HG03064 (cell line): ENCODE measurements around the gene STUB1.

ENCODE experiments used
- ATAC-seq: cut with Tn5 transposase; IDR thresholded peaks from one replicate; pipeline ENCODE4 v1.9.1; 2021; ENCODE audit warnings: low read depth; ENCODE audit not compliant: unreplicated experiment

The STUB1 gene

DNA sequence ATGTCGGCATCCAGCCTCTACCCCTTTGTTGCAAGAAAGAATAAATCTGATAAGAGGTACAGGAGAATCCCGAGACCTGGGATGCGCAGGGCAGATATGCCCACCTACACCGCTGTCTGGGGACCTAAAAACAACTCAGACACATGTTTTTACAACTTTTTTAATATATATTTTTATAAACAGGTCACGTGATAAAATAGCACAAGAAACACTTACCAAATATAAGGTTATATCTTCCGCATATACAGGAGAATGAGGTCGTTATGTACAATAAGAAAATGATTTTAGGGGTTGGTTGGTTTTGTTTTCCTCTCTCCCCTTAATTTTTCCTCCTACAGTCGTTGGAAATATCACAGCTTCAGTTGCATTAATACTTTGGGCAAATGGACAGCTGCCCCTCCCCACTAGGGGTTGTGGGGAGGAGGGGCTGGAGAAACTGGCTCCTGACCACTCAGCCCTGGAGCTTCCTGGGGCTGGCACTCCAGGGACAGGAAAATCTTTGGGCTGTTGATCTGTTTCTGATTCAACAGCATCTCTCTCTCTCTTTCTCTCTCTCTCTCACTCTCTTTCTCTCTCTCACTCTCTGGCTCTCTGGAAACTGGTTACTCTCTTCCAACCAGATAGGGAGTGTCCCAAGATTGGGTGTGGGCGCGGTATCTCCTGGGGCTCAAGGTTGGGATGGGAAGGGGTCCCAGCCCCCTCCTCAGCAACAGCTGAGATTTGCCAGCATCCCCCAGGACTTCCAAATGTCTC, 12.3 kb downstream of the STUB1 start:
- ATAC-seq = no peak

DNA sequence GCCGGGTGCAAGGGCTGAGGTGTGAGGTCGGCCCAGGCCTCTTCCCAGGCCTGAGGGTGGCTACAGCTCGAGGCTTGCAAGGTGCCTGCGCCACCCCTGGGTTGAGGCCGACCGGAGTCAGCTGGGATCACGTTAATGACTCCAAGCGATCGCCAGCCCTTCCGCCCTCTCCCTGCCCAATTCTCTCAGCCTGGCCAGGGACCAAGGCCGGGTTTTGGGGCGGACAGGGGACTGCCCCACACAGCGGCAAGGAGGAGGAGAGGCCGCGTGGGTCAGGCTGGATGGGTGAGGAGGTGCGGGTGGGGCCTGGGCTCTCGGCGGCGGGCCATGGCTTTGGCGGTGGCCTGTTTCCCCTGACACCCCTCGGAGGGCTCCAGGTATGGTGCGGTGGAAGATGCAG, 13.2 kb downstream of the STUB1 start:
- no peak for ATAC-seq

DNA sequence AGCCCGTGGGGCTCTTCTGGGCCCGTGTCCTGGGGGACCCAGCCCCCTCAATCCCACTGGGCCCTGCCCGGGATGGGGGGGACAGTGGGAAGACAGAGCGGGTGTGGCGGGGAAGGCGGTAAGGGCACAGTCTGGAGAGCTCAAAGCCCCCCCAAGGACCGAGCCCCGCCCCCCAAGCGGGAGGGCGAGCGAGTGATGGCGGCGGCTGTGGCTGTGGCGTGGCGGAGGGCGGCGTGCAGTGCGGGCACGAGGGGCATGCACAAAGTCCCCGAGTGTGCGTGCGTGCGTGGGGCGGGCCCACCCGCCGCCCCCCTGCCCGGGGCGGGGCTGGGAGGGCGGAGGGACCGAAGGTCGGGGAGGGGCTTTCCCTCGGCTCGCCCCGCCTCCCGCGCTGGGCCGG, 13.6 kb downstream of the STUB1 start:
- ATAC-seq = no peak

DNA sequence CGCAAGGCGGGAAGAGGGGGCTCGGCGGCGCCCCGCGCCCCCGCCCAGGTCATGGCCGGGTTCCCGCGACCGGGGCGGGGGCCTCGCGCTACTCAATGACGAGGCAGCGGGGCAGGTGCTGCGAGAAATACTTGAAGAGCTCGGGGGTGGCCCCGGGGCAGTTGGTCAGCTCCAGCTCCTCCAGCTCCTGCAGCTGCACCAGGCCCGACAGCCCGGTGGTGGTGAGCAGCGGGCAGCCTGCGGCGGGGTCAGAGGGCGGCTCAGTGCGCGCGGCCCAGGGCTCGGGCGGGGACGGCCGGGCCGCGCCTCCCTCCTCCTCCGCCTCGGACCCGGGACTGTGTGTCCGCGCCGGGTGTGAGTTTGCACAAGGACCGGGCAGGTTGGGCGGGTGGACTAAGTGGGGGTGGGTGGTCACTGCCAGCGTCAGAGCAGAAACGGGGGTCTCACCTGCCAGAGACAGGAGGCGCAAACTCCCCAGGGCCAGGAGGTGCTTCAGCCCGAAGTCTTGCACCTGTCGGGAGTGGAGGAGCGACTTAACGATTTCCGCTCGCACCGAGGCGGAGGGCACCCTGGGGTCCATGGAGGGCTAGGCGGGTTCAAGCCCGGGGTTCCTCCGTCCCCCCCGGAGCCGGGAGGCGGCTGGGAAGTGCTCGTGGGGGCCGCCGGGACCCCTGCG, 14.1 kb downstream of the STUB1 start:
- no peak for ATAC-seq

DNA sequence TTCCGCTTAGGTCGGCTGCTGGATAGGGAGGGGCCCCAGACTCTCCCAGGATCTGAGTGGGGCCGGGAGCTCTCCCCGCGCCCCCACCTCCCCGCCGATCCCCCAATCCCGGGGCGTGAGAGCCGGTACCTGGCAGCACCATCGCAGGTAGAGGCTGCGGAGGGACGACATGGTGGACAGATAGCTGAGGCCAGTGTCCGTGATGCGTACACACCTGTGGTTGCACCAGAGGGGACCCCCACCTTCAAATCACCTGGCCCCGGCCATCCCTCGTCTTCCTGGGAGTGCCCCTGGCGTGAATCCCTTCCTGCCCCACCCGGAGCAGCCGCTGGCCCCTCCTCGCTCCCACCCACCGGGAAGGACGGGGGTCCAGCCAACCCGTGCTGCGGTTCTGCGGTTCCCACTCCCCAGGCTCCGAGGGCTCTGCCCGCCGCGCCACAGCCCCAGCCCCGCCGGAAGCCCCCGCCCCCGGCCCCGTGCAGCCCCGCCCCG, 14.7 kb downstream of the STUB1 start:
- no peak for ATAC-seq

DNA sequence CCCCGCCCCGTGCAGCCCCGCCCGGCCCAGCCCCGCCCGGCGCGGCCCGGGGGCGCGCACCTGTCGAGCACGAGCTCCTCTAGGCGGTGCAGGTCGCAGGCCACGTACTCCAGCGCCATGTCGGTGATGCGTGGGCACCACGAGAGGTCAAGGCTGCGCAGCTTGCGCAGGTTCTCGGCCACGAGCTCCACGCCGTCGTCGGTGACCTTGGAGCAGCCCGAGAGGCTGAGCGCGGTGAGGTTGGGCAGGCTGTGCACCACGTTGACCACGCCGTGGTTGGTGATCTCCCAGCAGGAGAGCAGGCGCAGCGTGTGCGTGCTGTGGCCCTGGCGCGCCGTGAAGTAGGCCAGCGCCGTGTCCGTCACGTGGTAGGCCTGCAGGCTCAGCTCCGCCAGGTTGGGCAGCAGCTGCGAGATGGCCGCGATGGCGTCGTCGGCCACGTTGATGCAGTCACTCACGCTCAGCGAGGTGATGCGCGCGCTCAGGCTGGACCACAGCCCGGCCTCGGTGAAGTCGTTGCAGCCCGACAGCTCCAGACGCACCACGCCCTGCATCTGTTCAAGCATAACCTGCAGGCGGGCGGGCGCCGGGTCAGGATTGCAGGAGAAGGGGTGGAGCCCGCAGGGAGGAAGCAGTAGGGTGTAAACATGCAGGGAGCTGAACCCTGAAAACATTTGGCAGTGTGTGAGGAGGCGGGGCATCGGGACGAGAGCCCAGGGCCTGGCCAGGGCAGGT, 15.3 kb downstream of the STUB1 start:
- ATAC-seq = no peak

DNA sequence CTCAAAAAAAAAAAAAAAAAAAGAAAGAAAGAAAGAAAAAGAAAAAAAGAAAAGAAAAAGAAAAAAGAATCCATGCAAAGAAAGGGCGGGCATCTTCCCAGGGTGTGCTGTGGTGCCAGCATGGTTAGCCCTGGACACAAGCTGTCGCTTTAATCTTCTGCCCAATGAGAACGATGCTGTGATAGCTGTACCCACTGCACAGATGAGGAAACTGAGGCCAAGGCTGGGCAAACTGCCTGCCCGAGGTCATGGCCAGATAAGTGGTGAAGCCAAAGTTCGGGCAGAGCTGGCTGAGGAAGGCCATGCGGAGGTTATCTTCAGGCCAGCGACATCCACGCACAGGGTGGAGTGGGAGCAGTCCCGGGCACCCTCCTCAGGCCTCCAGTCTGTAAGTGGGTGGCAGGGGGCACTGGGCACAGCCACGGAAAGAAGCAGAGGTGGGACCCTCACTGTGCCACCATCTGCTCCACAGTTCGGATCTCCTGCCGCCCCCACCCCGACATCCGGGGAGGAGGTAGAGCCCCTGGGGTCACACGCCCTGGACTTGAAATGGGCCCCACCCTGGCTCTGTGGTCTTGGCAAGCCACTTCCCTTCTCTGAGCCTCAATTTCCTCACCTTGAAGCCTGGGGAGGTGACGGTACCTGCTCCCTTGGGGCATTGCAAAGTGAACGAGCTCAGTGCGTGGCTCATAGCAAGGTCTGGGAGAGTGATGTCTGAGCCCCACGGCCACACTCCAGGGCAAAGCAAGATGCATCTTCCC, 18.9 kb downstream of the STUB1 start:
- ATAC-seq = no peak

DNA sequence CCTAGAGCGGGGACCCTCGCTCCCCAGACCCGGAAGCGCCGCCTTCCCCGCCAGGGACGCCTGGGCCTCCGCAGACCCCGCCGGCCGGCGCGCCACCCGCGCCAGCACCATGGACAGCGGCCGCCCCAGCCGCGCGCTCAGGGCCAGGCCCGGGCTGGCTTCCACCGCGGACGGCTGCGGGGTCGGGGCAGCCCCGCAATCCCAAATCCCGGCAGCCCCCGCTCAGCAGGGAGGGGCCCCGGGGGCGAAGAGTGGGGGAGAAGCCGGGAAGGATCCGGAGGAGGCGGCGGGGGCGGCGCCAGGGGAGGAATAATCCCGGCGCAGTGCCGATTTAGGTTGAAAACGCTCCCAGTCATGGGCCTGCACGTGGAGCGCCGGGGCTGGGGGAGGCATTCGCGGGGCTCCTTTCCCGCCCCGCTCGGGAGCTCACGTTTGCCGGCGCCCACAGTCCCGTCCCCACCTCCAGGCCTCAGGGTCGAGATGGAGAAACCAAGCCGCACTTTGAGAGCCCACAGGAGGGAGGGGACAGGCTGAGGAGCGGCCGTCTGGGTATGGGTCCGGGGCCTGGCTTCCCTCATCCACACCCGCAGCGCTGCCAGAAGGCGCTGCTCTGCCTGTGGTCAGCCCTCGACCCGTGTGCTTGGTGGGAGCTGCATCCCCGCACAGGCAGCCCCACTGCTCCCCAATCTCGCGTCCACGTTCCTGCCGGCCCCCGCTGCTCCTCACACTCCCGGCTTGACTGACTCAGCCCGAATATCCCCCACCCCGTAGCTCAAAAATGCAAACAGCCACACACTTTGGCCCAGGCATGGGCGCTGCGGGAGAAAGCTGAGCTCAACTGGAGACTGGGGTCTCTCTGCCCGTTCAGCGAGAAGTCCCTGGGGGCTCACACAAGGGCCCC, 20.7 kb downstream of the STUB1 start:
- no peak for ATAC-seq

DNA sequence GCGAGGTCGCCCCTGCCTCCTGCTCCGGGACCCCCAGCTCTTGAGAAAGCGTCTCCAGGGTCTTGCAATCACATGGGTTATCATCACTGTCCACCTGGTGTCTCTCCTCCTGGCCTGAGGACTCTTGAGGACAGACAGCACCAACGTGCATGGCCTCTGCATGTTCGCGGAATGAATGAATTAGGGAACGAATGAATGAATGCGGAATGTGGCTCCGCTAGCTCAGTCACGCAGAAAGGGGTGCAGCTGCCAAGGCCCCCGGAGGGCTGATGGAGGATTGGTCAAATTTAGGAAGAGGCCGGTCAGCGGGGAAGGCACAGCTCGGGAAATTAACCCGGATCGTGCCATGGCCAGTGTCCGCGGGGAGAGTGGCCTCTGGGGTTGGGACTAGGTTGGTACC, 22.1 kb downstream of the STUB1 start:
- no peak for ATAC-seq

DNA sequence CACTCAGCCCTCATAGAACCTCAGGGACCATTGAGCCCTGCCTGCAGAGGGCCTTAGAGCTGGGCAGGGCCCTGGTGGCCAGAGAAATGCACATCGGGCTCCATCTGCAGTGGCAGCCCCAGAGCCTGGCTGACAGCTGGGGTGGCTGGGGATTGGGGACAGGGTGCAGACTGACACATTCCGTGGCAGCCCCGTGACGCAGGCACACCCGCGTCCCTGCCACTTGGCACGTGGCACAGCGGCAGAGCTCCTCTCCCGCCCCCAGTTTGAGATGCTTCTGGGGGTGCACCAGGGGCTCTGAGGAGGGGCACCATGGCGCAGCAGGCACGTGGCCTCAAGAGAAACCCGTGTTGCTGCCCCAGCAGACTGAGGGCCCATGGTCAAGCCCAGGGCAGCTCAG, 23.2 kb downstream of the STUB1 start:
- ATAC-seq = no peak

DNA sequence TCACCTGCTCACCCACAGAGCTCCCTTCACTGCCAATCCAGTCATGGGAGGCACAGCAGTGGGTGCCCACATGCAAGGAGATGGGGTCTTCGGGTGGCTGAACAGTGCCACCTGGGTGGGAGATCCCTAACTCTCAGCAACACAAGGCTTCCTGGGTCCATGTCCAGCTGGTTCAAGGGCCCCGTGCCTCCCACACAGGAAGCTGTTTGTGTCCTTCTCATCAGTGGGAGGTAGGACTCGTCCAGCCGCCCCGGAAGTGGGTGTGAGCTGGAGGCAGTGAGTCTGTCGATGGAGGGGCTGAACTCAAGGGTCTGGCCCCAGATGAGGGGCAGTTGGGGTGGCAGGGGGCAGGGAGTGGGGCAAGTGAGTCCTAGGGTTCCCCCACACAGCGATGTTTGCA, 23.8 kb downstream of the STUB1 start:
- no peak for ATAC-seq

DNA sequence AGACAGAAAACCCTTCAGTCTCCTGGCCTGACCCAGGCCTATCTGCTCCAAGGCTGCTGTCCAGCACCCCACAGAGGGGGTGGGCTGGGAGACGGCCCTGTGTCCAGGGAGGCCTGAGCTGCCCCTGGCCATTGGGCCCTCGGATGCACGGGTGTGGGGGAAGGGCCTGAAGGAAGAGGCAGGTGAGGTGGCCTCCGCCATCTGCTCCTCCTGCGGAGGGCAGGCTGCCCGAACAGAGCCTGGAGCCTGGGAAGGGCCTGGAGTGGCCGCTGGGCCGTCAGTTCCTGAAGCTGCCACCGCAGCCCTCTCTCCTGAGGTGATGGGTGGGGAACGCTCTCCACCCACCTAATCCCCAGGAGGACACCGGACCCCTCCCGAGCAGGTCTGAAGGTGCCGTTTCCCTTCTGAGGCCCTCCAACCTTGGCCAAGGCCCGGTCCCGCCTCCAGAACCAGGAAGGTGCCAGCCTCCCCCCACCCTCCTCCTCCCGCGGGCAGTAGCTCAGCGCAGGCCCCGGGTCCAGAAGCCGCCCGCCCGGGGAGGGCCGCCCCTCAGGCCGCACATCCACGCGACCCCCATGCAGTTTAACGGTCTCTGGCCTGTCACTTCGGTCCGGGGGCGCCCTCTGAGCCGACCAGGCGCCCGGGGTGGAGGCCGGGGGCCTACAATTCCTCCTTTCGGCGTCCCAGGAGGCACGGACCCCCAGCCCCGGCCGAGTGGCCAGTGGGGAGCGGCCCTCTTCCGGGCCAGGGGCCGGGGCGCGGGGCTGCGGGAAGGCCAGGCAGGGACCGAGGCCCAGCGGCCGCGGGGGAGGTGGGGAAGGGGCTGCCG, 24.6 kb downstream of the STUB1 start:
- ATAC-seq = no peak

DNA sequence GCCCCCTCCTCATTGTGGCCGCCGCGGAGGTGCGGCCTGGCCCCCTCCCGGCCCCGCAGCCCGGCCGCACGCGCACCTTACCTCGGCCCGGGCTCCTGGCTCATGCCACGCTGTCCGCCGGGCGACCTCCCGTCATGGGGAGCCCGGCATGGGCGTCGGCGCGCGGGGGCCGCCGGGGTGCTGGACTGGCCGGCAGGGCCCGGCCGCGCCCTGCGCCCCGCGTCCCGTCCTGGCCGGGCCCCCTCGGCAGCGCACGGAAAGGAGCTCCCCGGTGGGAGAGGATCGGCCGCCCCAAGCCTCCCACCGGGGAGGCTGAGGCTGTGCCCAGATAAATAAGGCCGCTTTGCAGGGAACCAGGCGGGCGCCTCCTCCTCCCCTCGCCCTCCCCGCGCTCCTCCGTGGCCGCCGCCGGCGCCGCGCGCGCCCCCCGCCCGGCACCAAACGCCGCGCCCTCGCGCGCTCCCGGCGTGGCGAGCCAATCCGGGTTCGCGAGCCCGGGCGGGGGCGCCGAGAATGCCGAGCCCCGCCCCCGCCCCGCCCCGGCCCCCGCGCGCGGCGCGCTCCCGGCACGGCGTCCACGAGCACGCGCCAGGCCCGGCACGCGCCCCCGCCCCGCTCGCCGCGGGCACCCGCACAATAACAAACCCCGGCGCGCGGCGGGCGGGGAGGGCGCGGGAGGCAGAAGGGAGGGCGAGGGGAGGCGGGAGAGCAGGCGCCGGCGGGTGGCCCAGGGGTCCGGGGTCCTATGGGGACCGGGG, 25.4 kb downstream of the STUB1 start, which contains the start of gene FBXL16:
FBXL16 (minus strand) TSS at position 371 of the 758 bp plus-strand sequence. CDS start 8,396 bp downstream, outside the sequence.
- ATAC-seq = no peak

DNA sequence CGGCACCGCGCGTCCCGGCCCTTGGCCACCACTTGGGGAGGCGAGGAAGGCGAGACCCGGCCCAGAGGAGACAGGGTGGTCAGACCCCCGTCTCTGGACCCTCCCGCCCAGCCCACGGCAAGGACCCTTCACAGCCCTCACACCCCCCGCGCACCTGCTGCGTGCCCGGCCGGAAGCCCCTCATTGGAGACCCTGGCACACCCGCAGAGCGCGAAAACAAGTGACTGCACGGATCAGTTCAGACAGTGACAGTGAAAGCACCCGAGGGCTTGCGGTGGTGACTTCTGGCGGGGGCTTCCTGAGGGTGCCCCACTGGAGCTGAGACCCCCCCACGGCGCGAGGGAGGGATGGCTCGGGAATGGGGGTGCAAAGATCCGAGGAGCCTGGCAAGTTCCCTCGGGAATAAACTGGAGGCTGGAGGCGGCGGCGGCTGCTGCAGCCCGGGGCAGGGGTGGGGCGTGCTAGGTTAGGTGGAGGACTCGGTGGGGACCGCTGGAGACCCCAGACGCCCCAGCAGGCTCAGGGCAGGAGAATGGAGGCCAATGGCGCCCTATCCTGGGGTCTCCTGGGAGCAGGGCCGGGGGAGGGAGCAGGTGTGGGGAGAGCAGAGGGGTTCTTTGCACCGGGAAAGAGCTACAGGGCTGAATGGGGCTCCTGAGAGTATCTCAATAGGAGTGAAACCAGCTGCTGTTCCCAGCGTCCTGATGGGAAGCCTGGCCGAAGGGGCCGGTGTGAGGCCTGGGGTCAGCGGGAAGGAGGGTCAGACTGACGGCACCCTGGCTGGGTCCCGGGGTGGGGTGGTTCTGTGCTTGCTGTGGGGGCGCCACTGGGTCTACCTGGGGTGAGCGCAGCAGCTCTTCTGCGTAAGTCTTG, 26.2 kb downstream of the STUB1 start:
- ATAC-seq = no peak

DNA sequence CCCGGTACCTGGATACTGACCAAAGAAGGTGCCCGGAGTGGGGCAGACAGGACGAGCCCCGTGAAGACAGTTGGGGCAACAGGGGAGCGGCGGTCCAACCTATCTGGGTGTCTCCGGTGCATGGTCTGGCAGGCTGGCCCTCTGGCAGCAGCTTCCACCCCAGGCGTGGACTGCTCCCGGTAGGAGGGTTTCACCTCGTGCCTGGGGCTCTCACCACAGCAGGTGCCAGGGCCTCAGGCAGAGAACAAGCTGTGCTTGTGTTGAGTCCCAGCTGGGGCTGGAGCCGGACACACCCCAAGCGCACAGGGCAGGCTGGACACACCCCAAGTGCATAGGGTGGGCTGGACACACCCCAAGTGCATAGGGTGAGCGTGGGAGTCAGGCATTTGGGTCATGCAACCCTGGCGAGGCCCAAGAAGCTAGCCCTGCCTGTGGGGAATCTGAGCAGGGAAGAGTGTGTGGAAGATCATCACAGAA, 26.9 kb downstream of the STUB1 start:
- no peak for ATAC-seq

DNA sequence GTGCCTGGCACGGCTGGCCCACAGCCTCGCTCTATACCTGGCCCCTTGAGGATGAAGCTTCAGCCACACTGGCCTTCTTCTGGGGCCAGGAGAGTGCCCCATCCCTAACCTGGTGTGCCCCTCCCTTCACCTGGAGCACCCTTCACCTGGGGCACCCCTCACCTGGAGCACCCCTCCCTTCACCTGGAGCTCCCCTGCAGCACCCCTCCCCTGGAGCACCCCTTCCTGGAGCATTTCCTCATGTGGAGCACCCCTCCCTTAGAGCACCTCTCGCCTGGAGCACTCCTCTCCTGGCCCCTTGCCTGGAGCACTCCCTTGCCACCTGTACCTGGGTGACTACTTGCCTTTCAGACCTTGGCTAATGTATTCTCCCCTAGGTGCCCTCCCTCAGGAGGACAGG, 27.8 kb downstream of the STUB1 start:
- no peak for ATAC-seq

DNA sequence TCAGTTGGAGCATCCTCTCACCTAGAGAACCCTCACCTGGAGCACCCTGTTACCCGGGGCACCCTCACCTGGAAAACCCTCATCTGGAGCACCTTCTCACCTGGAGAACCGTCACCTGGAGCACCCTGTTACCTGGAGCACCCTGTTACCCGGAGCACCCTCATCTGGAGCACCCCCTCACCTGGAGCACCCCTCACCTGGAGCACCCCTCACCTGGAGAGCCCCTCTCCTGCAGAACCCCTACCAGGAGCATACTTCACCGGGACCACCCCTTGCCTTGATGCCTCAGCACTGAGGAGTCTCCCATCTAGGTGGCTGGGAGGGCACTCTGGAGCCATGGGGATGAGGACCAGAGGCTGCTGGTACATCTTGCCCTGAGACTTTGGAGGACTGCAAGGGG, 28.7 kb downstream of the STUB1 start:
- ATAC-seq = no peak
